GM18873 (cell line): ENCODE measurements around the gene IMP4.

Experiments used
- ATAC-seq: cut with Tn5 transposase; IDR thresholded peaks from one replicate; pipeline ENCODE4 v1.9.1; 2021; ENCODE audit warnings: mild to moderate bottlenecking, moderate library complexity, moderate number of reproducible peaks; ENCODE audit not compliant: unreplicated experiment, low FRiP score

Gene IMP4

GRCh38 chr2:130391872-130392670 is 49.4 kb downstream of the IMP4 start:
- no peak for ATAC-seq

- no peak for ATAC-seq
These were observed 50.7 kb downstream of the IMP4 start for GRCh38 chr2:130393318-130393910.
